ENCODE data around the gene HMGCS1.
"Not testable (repeated sequence)": the region's sequence is repeated elsewhere in the genome, so short reads cannot be mapped to it uniquely, and the experiment has no call there.

HMGCS1 gene

GRCh38 chr5:43270645-43271044, 42.6 kb downstream of the HMGCS1 start:
- DNase-seq, result no peak

GRCh38 chr5:43268188-43268820, 44.9 kb downstream of the HMGCS1 start:
- no peak for DNase-seq

- not testable (repeated sequence) for DNase-seq
These were observed 50.9 kb downstream of the HMGCS1 start for GRCh38 chr5:43262269-43262668.

GRCh38 chr5:43258116-43258515, 55.1 kb downstream of the HMGCS1 start:
- DNase-seq, result no peak

GRCh38 chr5:43256261-43256966, 56.8 kb downstream of the HMGCS1 start:
- DNase-seq, result no peak

- DNase-seq, result no peak
These were observed 57.5 kb downstream of the HMGCS1 start for GRCh38 chr5:43255704-43256103.

GRCh38 chr5:43251754-43252153, 61.5 kb downstream of the HMGCS1 start:
- no peak for DNase-seq

GRCh38 chr5:43245724-43246385, 67.4 kb downstream of the HMGCS1 start:
- no peak for DNase-seq

GRCh38 chr5:43244823-43245565, 68.2 kb downstream of the HMGCS1 start:
- DNase-seq, result no peak

- DNase-seq, result no peak
These were observed 69.9 kb downstream of the HMGCS1 start for GRCh38 chr5:43243270-43243669.

GRCh38 chr5:43242196-43242595, 71.0 kb downstream of the HMGCS1 start:
- no peak for DNase-seq
